Natural killer cell (primary cell): ENCODE results near the gene HIRA. TPM values are rescaled to one million over a fixed set of nuclear protein-coding genes. Genes with fewer than 3 reads are reported as not detected.
A peak's percentile ranks its signal among the peaks of the same experiment; 100 is the strongest.

Source experiments
- ATAC-seq, 3 donors: fragments of 150-1000 bp in 2 of 3; fragments of 200-7000 bp in 1 of 3; cut with Tn5 transposase; 1 replicate in 1 of 3; 2 replicates in 2 of 3; pipeline ENCODE4 v1.10.0; 2021; ENCODE audit warnings: mild to moderate bottlenecking in 2 of 3, moderate library complexity in 2 of 3
- DNase-seq, 2 donors: peaks; one replicate each; pipeline versions ENCODE4 v3.0.0 to v3.0.0-alpha.2; 2013 to 2021; ENCODE audit warnings: mixed read lengths in 1 of 2
- H3K27ac ChIP-seq: one replicate; pipeline ENCODE4 v1.5.1; 2013; ENCODE audit warnings: mild to moderate bottlenecking, low read length
- H3K27me3 ChIP-seq: one replicate; pipeline ENCODE4 v1.6.1; 2013; ENCODE audit warnings: low read length; ENCODE audit not compliant: control insufficient read depth, insufficient read depth
- H3K36me3 ChIP-seq: one replicate; pipeline ENCODE4 v1.6.1; 2013; ENCODE audit warnings: low read length; ENCODE audit not compliant: control insufficient read depth, insufficient read depth
- H3K4me1 ChIP-seq: one replicate; pipeline ENCODE4 v1.6.1; 2013; ENCODE audit warnings: low read length; ENCODE audit not compliant: control insufficient read depth, insufficient read depth
- H3K4me3 ChIP-seq: one replicate; pipeline ENCODE4 v1.5.1; 2013; ENCODE audit warnings: low read length
- H3K9me3 ChIP-seq: one replicate; pipeline ENCODE4 v1.6.1; 2013; ENCODE audit warnings: low read length; ENCODE audit not compliant: control insufficient read depth, insufficient read depth
- H3K27ac Mint-ChIP-seq, 2 donors: one replicate each; pipeline ENCODE4 v1.8.0; 2022; ENCODE audit warnings: mild to moderate bottlenecking in 2 of 2, mixed read lengths in 2 of 2, moderate library complexity in 1 of 2
- H3K27me3 Mint-ChIP-seq, 2 donors: one replicate each; pipeline ENCODE4 v1.8.0; 2022; ENCODE audit warnings: low read depth in 2 of 2, mixed read lengths in 2 of 2
- H3K36me3 Mint-ChIP-seq: one replicate; pipeline ENCODE4 v1.8.0; 2022; ENCODE audit warnings: mixed read lengths
- H3K4me1 Mint-ChIP-seq, 2 donors: one replicate each; pipeline ENCODE4 v1.8.0; 2022; ENCODE audit warnings: mixed read lengths in 2 of 2
- H3K4me3 Mint-ChIP-seq: one replicate; pipeline ENCODE4 v1.8.0; 2022; ENCODE audit warnings: mild to moderate bottlenecking, moderate library complexity, mixed read lengths
- H3K9me3 Mint-ChIP-seq, 2 donors: one replicate each; pipeline ENCODE4 v1.8.0; 2022; ENCODE audit warnings: mixed read lengths in 2 of 2
- CTCF ChIP-seq: fragments of 200-600 bp; IDR thresholded peaks from one replicate; pipeline ENCODE4 v1.8.0; 2022; ENCODE audit warnings: antibody characterized with exemption
- WGBS: methylation state at CpG from one replicate; pipeline ENCODE4 v1.1.7; 2013; ENCODE audit warnings: missing lambda C conversion rate; ENCODE audit not compliant: insufficient coverage; 5-methylcytosine and 5-hydroxymethylcytosine counted together
- intact Hi-C: fragments of 100-400 bp; cut with micrococcal nuclease; formaldehyde crosslinking; loops from one replicate; pipeline ENCODE4 v1.14.2; 2022
- total RNA-seq, 4 donors: library from RNA; stranded (reverse); fragments of 120-200 nt in 1 of 4; gene quantifications; one replicate each; pipeline versions ENCODE4 v1.2.3 to v1.2.4, GENCODE V29; 2013 to 2022

HIRA gene
- total RNA-seq, 3 donors from 2014 or later (not counting 1 experiment from before 2014, with no cell fraction given) = 49.6 to 75.9 (median 50.9) TPM

- peak; percentile 64 to 83 for DNase-seq
- Mint-ChIP-seq H3K4me3 (peak overlapping the region; percentile 87), H3K27ac (peak overlapping the region; percentile 87 to 100), H3K4me1 (peaks cover 87 to 90% of the 10 kb centered on the region in 2 donors), H3K9me3 (no peaks in the 10 kb centered on the region), H3K27me3 (no peaks in the 10 kb centered on the region), H3K36me3 (no peaks in the 10 kb centered on the region)
- H3K36me3 ChIP-seq = no peaks in the 10 kb centered on the region
- intact Hi-C loops = loop anchor here (1.0 kb wide), 3 partner anchors 13 to 60 kb away; partner anchors contain the start of genes C22orf39, CDC45, MRPL40 and UFD1
- peak; percentile 85 to 93 (median 90) for ATAC-seq
- no peaks in the 10 kb centered on the region for H3K27me3 ChIP-seq
- peaks cover 71% of the 10 kb centered on the region for H3K4me1 ChIP-seq
- WGBS = 29% methylated on average over 5 of the region's 5 CpGs
- H3K9me3 ChIP-seq = no peaks in the 10 kb centered on the region
- no peak for TF ChIP-seq CTCF
- no peak overlapping the region for H3K4me3 ChIP-seq
- peak overlapping the region; percentile 96 for H3K27ac ChIP-seq
These were observed 11.9 kb downstream of the HIRA start for GRCh38 chr22:19419464-19420178.

- Mint-ChIP-seq H3K9me3 (no peaks in the 10 kb centered on the region), H3K4me1 (peaks cover 85 to 88% of the 10 kb centered on the region in 2 donors), H3K4me3 (peak overlapping the region; percentile 87), H3K27me3 (no peaks in the 10 kb centered on the region), H3K36me3 (no peaks in the 10 kb centered on the region), H3K27ac (peak overlapping the region; percentile 87 to 100)
- Histone ChIP-seq H3K27ac (peak overlapping the region; percentile 96), H3K4me3 (no peak overlapping the region), H3K4me1 (peaks cover 67% of the 10 kb centered on the region), H3K36me3 (no peaks in the 10 kb centered on the region), H3K9me3 (no peaks in the 10 kb centered on the region), H3K27me3 (no peaks in the 10 kb centered on the region)
- no peak for TF ChIP-seq CTCF
- DNase-seq = peak in 1 of 2 donors; percentile 18
- intact Hi-C loops = loop anchor here (1.0 kb wide), 3 partner anchors 13 to 60 kb away; partner anchors contain the start of genes C22orf39, CDC45, MRPL40 and UFD1
- peak in 2 of 3 donors; percentile 2 to 66 for ATAC-seq
- WGBS = 39% methylated on average over 5 of the region's 5 CpGs
These were observed 12.5 kb downstream of the HIRA start for GRCh38 chr22:19419086-19419463.

GRCh38 chr22:19412923-19413322, 18.6 kb downstream of the HIRA start:
- Mint-ChIP-seq H3K27me3 (no peaks in the 10 kb centered on the region), H3K4me1 (peaks cover 62 to 74% of the 10 kb centered on the region in 2 donors), H3K9me3 (no peaks in the 10 kb centered on the region), H3K27ac (peak overlapping the region; percentile 77 to 81), H3K36me3 (no peaks in the 10 kb centered on the region), H3K4me3 (peak overlapping the region; percentile 7)
- Histone ChIP-seq H3K4me3 (no peak overlapping the region), H3K36me3 (peaks cover 24% of the 10 kb centered on the region), H3K4me1 (peaks cover 41% of the 10 kb centered on the region), H3K27ac (no peak overlapping the region), H3K9me3 (no peaks in the 10 kb centered on the region), H3K27me3 (no peaks in the 10 kb centered on the region)
- TF ChIP-seq CTCF = no peak
- intact Hi-C loops = no loop called here
- DNase-seq = no peak
- WGBS = 85% methylated on average over 4 of the region's 4 CpGs
- no peak for ATAC-seq
